ENCODE results near the gene MEIS1. TPM values are rescaled to one million over a fixed set of nuclear protein-coding genes. Genes with fewer than 3 reads are reported as not detected.

The MEIS1 gene
- total RNA-seq, 4 donors from 2014 or later = 25.9 to 129 (median 28.8) TPM

GRCh38 chr2:66435549-66435875, 587 bp downstream of the MEIS1 start:
- Histone ChIP-seq H3K27me3 (peaks cover 97% of the 10 kb centered on the region), H3K4me1 (peaks cover 0 to 32% (median 14%) of the 10 kb centered on the region in 4 donors), H3K4me3 (peak overlapping the region; percentile 48 to 73 (median 68)), H3K27ac (peak overlapping the region; percentile 91 to 96 (median 93)), H3K36me3 (no peaks in the 10 kb centered on the region), H3K9me3 (no peaks in the 10 kb centered on the region)
- TF ChIP-seq POLR2A (IDR thresholded peaks at IDR 0.05) (no peak), POLR2AphosphoS5 (IDR thresholded peaks at IDR 0.05) (no peak), EP300 (IDR thresholded peaks at IDR 0.05; ENCODE audit: low read depth) (no peak)
- TF ChIP-seq, protein P1, sequence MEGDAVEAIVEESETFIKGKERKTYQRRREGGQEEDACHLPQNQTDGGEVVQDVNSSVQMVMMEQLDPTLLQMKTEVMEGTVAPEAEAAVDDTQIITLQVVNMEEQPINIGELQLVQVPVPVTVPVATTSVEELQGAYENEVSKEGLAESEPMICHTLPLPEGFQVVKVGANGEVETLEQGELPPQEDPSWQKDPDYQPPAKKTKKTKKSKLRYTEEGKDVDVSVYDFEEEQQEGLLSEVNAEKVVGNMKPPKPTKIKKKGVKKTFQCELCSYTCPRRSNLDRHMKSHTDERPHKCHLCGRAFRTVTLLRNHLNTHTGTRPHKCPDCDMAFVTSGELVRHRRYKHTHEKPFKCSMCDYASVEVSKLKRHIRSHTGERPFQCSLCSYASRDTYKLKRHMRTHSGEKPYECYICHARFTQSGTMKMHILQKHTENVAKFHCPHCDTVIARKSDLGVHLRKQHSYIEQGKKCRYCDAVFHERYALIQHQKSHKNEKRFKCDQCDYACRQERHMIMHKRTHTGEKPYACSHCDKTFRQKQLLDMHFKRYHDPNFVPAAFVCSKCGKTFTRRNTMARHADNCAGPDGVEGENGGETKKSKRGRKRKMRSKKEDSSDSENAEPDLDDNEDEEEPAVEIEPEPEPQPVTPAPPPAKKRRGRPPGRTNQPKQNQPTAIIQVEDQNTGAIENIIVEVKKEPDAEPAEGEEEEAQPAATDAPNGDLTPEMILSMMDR (IDR thresholded peaks at IDR 0.05) = no peak
- intact Hi-C loops (cut with DNase I; ENCODE audit: low total_unique reads) = loop anchor here (10.0 kb wide), 3 partner anchors 449 to 1409 kb away; no protein-coding TSS in a partner anchor
- no peak for DNase-seq
- in situ Hi-C loops (cut with MboI; ENCODE audit: low pct_ligation_motif_present in 1 of 4, low pct_unique_long_range_greater_than_20kb in 1 of 4, low sequenced_read_pairs in 3 of 4) = loop anchor here in 3 of 4 donors (5.0 to 25.0 kb wide), 8 partner anchors 142 to 1602 kb away; no protein-coding TSS in a partner anchor
- 12 to 16% methylated on average over 13 to 15 of the region's 15 CpGs for WGBS, 2 donors (ENCODE audit: low coverage in 1 of 2)

DNA sequence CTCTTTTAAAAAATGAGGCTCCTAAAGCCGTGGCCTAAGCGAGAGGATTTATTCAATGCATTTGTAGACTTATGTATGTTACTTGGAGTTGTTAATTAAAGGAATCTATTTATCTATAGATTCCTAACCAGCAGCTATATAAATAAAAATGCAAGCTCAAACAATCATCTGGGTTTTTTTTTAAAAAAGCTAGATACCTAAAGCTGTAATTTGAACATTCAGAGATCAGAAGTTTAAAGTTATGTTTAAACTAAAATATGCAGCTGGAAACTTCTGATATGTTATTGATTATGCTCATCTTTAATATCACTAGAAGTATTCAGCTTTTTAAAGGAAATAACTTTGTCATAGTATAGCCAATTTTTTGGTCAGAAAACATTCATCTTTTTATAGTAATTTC, 1.0 kb downstream of the MEIS1 start:
- H3K27me3 ChIP-seq = peaks cover 97% of the 10 kb centered on the region
- intact Hi-C loops (cut with DNase I; ENCODE audit: low total_unique reads) = loop anchor here (10.0 kb wide), 3 partner anchors 449 to 1409 kb away; no protein-coding TSS in a partner anchor
- in situ Hi-C loops (cut with MboI; ENCODE audit: low pct_ligation_motif_present in 1 of 4, low pct_unique_long_range_greater_than_20kb in 1 of 4, low sequenced_read_pairs in 3 of 4) = loop anchor here in 3 of 4 donors (5.0 to 25.0 kb wide), 8 partner anchors 141 to 1601 kb away; no protein-coding TSS in a partner anchor

GRCh38 chr2:66436581-66437001, 1.7 kb downstream of the MEIS1 start:
- Histone ChIP-seq H3K27me3 (peaks cover 97% of the 10 kb centered on the region), H3K9me3 (no peaks in the 10 kb centered on the region), H3K27ac (peak overlapping the region; percentile 91 to 96 (median 93)), H3K4me3 (peak overlapping the region; percentile 48 to 73 (median 68)), H3K36me3 (no peaks in the 10 kb centered on the region), H3K4me1 (peaks cover 0 to 21% (median 10%) of the 10 kb centered on the region in 4 donors)
- intact Hi-C loops (cut with DNase I; ENCODE audit: low total_unique reads) = loop anchor here (10.0 kb wide), 3 partner anchors 448 to 1408 kb away; no protein-coding TSS in a partner anchor
- DNase-seq = no peak
- WGBS, 2 donors (ENCODE audit: low coverage in 1 of 2) = 12 to 29% methylated on average over 2 of the region's 2 CpGs
- in situ Hi-C loops (cut with MboI; ENCODE audit: low pct_ligation_motif_present in 1 of 4, low pct_unique_long_range_greater_than_20kb in 1 of 4, low sequenced_read_pairs in 3 of 4) = loop anchor here in 3 of 4 donors (5.0 to 25.0 kb wide), 8 partner anchors 141 to 1601 kb away; no protein-coding TSS in a partner anchor
- no peak for TF ChIP-seq EP300 (IDR thresholded peaks at IDR 0.05; ENCODE audit: low read depth)
- no peak for TF ChIP-seq POLR2A (IDR thresholded peaks at IDR 0.05)
- no peak for TF ChIP-seq POLR2AphosphoS5 (IDR thresholded peaks at IDR 0.05)
- TF ChIP-seq, protein P1 (IDR thresholded peaks at IDR 0.05) = no peak

More for the DNA sequence above, 1.0 kb downstream of the MEIS1 start:
- no peaks in the 10 kb centered on the region for H3K9me3 ChIP-seq
- TF ChIP-seq POLR2A (IDR thresholded peaks at IDR 0.05) = no peak
- TF ChIP-seq, protein P1 (IDR thresholded peaks at IDR 0.05) = no peak
- no peak for TF ChIP-seq POLR2AphosphoS5 (IDR thresholded peaks at IDR 0.05)
- TF ChIP-seq EP300 (IDR thresholded peaks at IDR 0.05; ENCODE audit: low read depth) = no peak
- no peaks in the 10 kb centered on the region for H3K36me3 ChIP-seq
- WGBS, 2 donors (ENCODE audit: low coverage in 1 of 2) = 6 to 16% methylated on average over 2 of the region's 2 CpGs
- no peak for DNase-seq
- H3K27ac ChIP-seq = peak overlapping the region; percentile 91 to 96 (median 93)
- peak overlapping the region; percentile 48 to 73 (median 68) for H3K4me3 ChIP-seq
- peaks cover 0 to 27% (median 11%) of the 10 kb centered on the region in 4 donors for H3K4me1 ChIP-seq

DNA sequence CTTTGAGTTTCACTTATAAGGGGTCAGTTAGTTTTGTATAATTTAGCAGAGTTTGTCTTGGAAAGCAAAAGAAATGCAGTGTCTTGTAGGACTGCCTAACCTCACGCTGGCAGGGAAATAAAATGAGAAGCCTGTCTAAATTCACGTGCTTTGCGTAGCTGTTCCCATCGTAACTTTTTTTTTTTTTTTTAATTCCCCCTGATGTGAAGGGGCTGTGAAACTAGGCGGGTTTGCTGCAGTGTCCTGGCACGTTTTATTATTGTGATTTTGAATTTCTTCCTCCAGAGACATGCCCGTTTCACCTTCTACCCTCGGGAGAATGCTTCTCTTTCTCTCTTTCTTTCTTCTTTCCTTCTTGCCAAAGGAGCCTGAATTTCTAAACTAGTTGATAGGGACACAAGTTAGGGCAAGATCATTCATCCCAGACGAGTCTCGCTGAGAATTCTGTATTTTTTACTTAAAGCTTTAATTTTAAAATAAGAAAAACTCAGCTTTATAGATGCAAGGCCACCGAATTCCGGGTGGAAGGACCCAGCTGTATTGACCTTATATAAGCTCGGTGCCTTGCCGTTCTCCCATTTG, 2.3 kb downstream of the MEIS1 start:
- peak overlapping the region; percentile 3 to 73 (median 58) for H3K4me3 ChIP-seq
- H3K4me1 ChIP-seq = peaks cover 0 to 19% (median 10%) of the 10 kb centered on the region in 4 donors
- WGBS, 2 donors (ENCODE audit: low coverage in 1 of 2) = 10 to 14% methylated on average over 13 to 14 of the region's 14 CpGs
- in situ Hi-C loops (cut with MboI; ENCODE audit: low pct_ligation_motif_present in 1 of 4, low pct_unique_long_range_greater_than_20kb in 1 of 4, low sequenced_read_pairs in 3 of 4) (loop anchor here in 3 of 4 donors (5.0 to 25.0 kb wide), 8 partner anchors 140 to 1600 kb away; no protein-coding TSS in a partner anchor), intact Hi-C loops (cut with DNase I; ENCODE audit: low total_unique reads) (loop anchor here (10.0 kb wide), 3 partner anchors 448 to 1408 kb away; no protein-coding TSS in a partner anchor)
- H3K27me3 ChIP-seq = peaks cover 96% of the 10 kb centered on the region
- DNase-seq = no peak
- no peaks in the 10 kb centered on the region for H3K9me3 ChIP-seq
- H3K27ac ChIP-seq = peak overlapping the region; percentile 91 to 96 (median 93)
- H3K36me3 ChIP-seq = no peaks in the 10 kb centered on the region
- no peak for TF ChIP-seq EP300 (IDR thresholded peaks at IDR 0.05; ENCODE audit: low read depth)
- peak in 1 of 3 donors; percentile 38 for TF ChIP-seq POLR2AphosphoS5 (IDR thresholded peaks at IDR 0.05)

Data from transverse colon (tissue), 4 donors.